Islet of Langerhans (tissue), 1 donor: ENCODE data around the gene SNCAIP.

Source experiments
- FAIRE-seq: peaks from one replicate; lab custom pipeline; 2011; peaks lifted over from hg19 to GRCh38; lab: Jason Lieb, UNC

The SNCAIP gene

DNA sequence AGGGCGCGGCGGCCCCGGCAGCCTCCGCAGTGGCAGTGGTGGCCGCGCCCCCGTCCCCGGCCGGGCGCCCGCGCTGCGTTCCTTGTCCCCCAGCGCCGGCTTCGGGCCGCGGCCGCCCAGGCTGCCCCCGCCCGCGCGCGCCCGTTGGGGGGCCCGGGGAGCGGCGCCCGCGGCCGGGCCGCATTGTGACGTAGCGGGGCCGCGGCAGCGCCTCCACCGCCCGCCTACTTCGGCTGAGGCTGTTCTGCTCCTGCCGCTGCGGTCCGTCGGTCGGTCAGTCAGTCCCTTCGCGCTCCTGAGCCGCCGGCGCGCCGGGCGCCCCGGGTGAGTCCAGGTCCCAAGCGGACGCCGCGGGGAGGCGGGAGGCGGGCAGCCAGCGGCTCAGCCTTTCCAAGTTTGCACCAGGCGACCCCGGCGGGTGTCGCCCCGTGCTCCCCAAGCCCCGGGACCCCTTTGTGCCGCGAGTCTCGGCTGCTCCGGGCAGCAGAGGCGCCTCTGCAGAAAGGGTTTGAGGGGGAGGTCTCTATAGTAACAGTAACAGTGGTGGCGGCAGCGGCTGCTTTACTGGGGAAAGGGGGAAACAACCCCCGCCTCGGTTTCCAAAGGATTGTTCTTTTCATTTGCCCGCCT is at the start of gene SNCAIP:
Gene SNCAIP, plus strand, starts transcription at position 277 of the 630 bp plus-strand sequence. CDS start 78,898 bp downstream, outside the sequence.
- FAIRE-seq, result no peak

DNA sequence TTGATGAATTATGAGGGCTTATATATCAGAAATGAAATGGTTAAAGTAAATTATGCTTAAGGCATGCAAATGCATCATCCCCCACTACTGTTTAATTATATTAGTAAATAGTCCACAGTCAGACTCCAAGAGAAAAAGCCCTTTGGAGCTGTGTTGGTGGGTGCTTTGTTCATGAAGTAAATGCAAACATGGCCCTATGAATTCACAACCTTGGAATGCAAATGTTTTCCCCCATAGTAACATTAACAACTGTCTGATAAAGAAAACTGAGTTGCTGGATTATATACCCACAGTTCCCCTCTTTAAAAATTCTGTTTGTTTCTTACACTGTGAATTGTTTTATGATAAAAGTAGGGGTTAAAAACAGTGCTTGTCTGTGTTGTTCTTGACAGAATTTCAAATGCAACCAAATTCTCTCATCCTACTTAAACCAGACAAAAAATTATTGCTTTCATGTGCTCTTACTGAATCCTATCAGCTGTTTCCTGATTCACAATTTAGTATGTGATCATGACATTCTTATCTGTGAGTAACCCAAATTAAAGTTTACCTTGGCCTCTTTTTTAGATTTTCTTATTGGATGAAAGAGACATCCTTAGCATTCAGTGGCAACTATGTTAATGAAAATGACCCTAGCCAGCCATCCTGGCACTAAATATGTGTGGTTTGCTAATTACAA is 48.5 kb upstream of the SNCAIP start:
- no peak for FAIRE-seq

DNA sequence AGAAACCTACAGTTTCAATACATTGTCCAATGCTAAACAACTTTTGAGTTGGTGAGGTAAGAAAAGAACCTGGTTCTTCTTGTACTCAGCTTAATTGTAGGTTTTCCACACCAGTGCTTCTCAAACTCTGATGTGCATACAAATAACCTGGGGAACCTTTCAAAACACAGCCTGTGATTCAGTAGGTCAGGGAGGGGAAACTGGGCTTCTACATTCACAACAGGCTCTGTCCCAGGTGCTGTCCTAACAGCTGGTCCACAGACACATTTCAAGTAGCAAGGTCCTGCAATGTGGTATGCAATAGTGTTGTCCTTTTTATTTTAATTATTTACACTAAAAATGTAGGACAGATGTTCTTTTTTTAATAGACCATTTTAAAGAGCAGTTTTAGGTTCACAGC is 47.4 kb upstream of the SNCAIP start:
- no peak for FAIRE-seq

DNA sequence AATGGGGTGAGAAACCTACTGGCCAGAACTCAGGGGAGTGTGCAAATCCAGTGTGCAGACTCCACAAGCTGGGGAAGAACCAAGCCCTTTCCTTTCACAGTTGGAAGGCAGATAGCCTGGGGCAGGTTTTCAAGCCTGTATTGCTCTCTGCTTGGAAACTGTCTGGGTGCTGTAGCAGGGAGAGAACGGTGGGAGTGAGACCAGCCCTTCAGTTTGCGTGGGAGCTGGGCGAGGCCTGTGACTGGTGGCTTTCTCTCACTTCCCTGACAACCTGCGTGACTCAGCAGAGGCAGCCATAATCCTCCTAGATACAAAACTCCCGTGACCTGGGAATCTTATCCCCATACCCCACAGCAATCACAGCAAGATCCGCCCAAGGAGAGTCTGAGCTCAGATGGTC is 44.9 kb upstream of the SNCAIP start:
- FAIRE-seq, result no peak

DNA sequence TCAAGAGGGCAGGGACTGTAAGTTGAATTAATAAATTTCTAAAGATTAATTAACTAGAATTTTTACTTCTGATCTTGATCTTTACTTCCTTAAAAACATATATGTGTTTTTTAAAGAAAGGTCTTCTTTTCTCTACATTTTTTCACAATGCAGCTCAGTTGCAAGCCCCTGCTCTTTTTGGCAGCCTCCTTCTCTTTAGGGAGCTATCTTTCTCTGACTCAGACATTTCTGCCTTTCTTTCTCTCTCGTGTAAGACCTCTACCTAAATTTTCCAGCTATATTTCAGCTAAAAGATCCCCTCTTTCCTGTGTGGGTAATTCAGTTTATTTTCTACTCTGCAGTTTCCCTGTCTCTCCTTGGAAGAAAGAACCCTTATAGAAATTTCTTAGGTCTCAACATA is 38.3 kb upstream of the SNCAIP start:
- FAIRE-seq, result no peak

DNA sequence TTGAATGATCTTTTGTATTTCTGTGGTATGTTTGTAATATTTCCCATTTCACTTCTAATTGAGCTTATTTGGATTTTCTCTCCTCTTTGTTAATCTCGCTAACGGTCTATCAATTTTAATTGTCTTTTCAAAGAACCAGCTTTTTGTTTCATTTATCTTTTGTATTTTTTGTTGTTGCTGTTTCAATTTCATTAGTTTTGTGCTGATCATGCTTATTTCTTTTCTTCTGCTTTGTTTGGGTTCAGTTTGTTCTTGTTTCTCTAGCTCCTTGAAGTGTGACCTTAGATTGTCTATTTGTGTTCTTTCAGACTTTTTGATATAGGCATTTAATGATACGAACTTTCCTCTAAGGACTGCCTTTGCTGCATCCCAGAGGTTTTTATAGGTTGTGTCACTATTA is 28.4 kb upstream of the SNCAIP start:
- no peak for FAIRE-seq

DNA sequence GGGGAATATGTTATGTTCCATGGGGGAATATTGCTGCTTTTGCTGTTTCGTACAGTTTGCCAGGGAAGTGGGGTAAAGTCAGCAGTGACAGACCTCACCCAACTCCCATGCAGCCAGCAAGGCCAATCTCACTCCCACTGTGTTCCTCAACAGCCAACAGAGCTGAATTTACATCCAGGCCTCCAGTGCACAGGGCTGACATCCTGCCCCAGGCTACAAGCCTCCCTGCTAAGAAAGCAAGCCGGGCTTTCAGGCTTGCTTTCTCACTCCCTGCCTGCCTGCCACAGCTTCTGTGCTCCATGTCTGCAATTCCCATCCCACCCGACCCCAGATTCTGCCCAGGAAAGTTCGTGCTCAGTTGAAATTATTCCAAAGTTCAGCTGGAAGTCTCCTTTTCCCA is 25.5 kb upstream of the SNCAIP start:
- no peak for FAIRE-seq

DNA sequence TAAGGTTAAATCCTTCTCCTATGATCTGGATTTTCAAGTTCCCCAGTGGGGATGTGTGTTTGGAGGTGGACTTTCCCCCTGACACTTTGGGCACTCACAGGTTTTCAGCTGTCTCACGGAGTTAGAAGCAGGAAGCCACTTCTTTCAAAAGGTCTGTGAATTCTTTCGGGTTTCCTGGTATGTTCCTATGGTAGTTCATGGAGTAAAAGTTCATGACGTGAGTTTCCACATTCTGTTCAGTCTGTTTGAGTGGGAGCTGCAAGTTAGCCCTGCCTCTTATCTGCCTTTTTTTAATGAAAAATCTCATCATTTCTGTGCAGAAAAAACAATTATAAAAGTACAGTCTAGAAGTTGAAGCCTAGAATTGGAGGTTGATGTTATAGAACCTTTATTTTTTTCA is 24.9 kb upstream of the SNCAIP start:
- no peak for FAIRE-seq

DNA sequence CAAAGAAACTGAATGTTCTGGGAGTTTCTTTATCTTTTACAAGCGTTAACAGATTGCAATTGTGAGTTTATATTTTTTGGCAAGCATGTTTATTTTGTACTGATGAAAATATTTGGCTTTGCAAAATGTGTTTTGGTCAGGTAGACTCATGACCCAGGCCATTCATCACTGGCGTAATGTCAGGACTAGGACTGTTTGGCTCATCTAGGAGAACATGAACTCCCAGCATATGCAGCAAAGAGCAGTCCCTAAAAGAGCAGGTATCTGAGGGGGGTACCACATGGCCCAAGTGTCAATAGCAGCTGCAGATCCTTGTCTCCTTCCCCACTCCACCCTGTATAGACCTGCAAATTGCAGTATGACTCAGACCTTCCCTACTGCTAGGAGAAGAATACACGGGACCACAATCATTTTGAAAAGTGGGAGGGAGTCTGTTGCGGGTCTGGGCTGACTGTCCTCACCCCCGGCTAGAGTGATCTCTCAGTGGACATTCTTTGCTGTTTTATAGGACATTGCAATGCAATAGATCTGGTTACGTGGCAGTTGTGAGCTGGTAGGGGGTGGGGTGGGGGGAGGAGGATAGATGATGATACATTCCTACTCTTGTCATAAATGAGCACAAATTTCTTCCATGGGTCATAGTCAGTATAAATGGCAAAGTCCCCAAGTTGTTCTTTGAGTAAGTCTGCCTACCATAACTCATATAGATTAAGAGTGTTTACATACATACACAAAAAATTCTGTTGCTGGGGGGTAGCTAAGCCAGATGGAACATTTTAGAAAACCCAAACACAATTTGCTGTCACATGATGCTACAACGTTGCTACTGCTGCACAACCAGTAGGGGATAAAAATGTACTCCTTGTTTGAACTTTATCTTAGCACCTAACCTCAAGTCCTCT is 20.8 kb upstream of the SNCAIP start:
- FAIRE-seq, result no peak

DNA sequence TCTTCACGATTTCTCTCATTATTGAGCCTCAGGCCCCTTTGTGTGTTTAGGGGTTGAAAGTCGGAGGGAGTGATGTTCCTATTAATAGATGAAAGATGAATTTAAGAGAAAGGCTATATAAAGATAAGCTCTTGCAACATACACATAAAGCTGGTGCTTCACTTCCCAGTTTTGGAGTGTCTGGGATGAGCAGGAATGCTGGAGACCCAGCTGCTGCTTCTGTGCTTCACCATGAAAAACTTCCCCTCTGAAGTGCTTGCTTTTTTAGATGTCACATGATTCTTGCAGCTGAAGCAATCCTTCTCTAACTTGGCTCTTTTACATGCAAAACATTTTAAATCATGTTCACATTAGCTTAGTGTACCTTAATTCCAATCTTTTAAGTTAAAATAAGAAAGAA is 19.7 kb upstream of the SNCAIP start:
- no peak for FAIRE-seq

DNA sequence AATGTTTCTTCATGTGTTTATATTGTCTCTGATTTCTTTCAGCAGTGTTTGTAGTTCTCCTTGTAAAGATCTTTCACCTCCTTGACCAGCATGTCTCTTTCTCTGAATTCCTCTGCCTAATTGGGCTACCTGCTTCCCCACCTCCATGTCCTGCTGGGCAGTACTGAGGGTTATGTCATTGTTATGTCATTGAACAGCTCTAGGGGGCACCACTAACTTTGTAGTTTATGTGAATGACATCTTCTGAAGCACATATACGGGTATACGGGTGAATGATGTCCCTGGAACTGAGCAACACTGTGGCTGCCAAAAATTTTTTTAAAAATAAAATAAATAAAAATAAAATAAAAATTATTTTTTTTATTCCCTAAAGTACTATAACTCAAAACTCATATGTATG is 16.9 kb upstream of the SNCAIP start:
- no peak for FAIRE-seq

DNA sequence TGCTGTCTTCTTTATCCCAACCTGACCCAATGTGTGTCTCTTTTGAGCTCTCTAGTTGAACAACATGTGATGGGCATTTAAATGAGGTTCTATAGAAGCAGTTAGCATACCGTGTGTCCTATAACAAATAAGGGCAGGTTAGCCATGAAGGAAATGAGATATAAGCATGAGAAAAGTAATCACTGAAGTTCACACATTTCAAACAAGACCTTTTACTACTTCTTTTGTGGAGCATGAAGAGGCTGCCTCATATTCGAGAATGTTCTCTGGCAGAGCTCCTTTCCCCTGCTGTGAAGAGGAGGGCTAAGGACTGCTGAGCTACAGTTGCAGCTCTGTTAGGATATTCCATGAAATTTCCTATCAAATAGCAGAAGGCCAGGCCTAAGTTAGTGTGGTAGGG is 15.2 kb upstream of the SNCAIP start:
- no peak for FAIRE-seq

DNA sequence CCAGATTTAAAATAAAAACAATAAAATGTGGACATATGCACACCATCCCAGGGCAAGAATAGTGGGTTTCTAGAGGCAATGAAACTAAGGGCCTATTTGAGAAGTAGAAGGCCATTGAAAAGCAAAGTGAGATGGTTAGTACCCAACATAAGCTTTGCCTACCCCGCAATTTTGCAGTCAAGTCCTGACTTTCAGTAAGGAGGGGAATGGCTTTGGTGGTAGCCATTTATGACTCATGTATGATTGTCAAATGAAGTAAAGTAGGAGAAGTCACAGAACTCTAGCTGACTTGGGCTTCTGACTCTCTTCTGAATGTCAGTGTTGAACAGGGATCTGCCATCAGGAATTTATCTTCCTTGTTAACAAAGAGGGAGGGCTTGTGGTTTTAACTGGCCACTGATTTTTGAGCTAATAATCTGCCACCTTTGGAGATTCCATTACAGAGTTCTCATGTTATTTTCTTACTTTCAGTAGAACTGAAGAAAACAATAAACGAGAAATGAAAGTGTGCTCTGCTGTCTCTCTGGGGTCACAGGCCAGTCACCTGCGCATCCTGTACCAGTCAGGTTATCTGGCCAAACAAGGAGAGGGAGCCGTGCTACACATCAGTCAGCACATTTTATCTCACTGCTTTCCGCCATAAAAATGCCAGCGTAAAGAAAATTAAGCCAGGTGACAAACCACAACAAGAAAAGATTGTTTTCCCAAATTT is 14.3 kb upstream of the SNCAIP start:
- no peak for FAIRE-seq

DNA sequence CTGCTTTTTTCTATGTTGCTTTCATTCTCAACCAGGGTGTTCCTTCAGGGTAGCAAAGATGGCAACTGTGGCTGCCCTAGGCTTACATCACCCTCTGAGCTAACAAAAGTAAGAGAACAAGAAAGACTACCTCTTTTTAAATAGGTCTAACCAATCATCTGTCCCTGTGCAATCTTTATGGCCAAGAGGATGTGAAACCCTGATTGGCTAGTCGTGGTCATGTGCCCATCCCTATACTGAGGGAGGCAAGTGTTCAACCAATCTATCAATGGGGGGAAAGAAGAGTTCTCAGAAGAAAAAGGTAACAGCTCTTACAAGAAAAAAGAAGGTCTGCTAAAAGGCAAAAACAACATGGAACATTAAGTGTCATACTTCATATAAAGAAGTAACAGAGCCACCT is 11.7 kb upstream of the SNCAIP start:
- no peak for FAIRE-seq

DNA sequence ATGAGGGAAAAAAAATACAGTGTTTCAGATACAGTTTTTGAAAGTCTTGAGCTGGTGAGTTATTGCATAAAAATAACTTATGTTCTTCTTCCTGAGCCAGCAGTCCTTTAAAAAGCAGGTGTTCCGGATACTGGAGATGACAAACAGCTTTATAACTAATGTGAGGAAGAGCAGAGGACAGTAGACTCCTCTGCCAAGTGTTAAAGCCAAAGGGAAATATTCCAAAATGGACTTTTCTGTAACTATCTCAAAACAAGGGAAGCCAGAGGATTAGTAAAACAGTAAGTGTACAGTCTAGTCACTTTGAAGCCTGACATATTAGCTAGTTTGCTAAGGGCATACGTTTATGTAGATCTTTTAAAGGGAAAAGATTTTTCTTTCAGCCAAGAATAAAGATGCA is 11.0 kb upstream of the SNCAIP start:
- FAIRE-seq, result no peak

DNA sequence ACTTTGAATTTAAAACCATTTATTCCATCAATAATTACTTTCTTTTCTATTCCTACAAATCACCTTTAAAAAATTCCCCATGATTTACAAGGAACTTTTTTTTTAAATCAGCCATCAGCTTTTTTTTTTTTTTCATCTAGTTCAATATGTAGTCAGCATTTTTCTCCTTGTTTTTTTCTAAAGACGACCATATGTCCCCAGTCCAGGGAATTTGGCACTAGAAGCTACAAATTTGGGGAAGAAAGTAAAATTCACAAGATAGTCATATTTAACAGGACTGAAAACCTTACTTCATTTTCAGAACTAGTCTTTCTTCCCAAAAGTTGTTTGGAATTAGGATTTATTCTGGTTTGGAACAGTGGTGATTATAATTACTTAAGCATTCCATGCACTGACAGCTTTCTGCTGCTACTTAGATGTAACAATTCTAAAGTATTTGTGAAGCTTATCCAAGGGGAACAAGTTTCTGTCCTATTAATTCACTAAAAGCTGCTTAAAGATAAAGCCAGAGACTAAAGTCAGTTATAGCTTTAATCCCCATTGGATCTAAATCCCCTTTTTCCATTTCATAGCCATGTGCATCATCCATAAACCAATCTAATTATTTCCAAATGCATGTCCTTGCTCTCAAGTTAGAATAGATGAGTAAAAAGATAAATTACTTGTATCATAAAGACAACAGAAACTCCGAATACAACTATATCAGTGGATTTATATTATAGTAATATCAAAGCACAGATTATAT is 7.4 kb upstream of the SNCAIP start:
- FAIRE-seq, result no peak

DNA sequence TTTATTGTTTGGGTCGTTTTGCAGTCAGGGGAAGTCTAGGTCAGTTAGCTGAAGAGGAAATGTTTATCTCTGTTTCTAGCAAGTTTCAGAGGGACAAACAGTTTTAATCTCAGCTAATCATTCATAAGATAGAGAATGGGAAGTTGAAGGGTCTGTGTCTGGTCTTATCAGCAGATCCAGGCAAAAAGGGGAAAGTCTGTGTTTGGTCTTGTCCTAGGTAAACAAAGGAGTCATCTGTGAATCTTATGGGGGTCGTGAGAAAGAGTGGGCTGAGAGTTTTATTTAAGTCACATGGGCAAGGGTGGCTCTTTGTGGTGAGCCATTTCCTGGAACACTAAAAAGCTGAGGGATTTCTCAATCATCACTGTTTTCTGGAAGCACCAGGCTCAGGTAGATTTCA is 5.6 kb upstream of the SNCAIP start:
- no peak for FAIRE-seq

DNA sequence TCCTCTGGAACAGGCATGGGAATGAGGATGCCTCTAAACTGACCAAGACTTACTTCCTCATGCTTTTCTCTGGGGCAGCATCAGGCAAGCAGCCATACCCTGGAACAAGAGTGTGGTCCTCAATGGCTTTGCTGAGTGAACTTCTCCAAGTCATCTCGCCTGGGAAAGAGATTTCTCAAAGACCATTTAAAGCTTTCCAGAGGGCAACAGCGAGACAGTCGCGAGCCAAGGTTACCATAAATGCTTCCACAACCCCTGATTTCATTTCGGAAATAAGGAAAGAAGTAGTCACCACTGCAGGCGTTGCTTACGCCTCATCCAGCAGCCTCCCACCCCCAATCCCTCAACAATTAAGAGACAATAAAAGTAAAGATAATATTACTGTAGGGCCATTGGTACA is 1.1 kb upstream of the SNCAIP start:
- FAIRE-seq, result no peak

DNA sequence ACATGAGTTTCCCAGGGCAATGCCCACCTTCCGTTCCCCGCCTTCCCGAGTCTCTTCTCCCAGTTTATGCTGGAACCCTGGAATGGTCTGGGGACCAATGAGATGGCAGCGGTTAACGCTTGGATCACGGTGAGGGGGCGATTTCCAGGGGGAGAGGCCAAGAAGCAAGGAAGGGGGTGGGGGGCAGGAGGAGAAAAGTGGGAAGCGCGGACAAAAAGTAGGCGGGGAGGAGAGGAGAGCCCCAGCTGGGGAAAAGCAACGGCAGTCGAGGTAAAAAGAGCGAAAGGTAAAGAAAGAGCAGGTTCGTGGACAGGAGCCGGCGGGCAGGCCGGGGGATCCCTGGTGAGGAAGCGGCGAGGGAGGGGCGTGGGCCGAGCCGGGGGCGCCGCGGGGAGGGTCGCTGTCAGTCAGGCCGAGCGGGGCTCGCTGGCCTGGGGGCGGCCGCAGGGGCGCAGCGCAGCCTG is 508 bp upstream of the SNCAIP start:
- no peak for FAIRE-seq

DNA sequence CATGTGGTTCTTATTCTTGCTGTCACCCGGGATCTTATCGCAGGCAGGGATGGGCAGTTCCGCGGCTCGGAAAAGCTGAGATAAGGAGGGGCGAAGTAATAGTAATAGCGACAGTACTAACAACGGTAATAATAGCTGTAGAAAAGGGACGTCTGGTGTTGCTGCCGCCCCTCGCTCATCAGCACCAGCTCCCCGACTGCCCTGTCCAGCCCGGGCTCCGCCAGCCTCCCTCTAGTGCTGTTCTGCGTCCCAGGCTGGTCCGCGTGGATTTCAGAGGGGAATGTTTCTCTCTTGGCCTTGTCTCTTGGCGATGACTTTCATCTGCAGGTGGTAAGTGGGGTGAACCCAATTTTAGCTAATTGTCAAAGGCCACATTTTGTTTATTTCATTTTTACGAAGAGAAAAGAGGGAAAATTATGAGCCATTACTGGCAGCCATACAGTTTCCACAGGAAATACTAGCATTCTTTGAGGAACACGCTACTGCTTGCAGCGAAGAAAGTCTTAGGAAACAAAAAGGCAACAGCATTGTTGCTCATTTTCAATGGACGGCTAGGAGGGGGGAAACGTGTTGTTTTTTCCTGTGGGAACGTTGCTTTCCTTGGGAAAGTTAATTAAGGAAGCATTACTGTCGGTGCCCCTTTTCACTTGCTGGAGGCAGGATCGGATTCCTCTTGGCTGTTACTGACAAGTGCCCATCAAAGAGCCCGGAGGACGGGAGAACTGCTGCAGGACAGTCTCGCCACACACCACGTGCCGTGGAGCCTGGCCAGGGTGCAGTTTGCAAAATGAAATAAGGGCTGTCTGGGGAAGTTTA is 762 bp downstream of the SNCAIP start:
- no peak for FAIRE-seq

DNA sequence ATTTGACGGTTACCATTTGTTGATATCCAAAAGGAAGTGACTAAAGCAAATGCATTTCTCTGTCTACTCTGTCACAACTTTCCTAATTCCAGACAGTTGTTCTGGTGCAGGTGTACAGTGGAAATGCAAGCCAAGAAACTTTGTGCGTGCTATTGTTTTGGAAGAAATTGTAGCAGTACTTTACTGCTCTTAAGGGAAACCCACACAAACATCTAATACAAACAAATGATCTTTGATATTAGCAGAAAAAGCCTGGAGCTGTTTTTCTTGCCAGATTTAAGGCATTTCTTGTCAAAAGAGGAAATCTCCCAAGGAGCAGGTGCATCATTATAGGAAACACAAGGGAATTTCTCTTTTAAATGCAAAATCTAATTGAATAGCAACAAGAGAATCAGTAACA is 2.0 kb downstream of the SNCAIP start:
- FAIRE-seq, result no peak
